ENCODE measurements around the gene PANK4.
"Not testable (repeated sequence)": the region's sequence is repeated elsewhere in the genome, so short reads cannot be mapped to it uniquely, and the experiment has no call there.

GRCh38 chr1:2459102-2459753 lies 67.2 kb downstream of the PANK4 start:
- TF ChIP-seq POLR2A (IDR thresholded peaks at IDR 0.05; ENCODE audit: low read length); GATA1 (IDR thresholded peaks at IDR 0.05; ENCODE audit: low read depth, low read length): not testable (repeated sequence)

All from erythroblast (primary cell).